Measurements from ENCODE around the gene SLAIN2.
"Not testable (repeated sequence)": the region's sequence is repeated elsewhere in the genome, so short reads cannot be mapped to it uniquely, and the experiment has no call there.

SLAIN2 gene

DNA sequence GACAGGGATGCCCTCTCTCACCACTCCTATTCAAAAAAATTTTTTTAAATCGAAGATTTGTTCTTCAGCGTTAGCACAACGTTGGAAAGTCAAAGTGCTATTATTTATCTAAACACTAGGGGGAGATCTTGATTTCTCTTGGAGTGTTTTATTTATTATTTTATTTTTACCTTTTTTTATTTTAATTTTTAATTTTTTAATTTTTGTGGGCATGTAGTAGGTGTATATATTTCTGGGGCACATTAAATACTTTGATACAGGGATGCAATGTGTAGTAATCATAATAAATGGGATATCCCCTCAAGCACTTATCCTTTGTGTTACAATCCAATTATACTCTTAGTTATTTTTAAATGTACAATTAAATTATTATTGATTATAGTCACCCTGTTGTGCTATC lies 104.4 kb downstream of the SLAIN2 start:
- DNase-seq (ENCODE audit: low read depth): no peak

DNA sequence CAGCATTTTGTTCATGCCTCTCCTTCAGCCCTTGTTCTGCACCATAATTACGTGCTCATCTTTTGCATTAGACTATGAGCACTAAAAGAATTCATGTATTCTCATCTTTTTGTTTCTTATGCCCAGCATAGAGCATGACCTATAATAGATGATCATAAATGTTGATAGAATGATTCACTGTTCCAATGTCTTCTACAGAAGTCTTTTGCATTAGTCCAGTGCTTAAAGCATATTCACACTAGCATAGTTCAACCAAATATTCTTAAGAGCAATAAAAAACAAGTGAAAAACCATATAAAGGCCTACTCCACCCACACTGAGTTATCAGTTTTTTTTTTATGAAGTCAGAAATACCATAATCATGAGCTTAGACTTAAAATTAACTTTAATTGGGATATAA lies 105.3 kb downstream of the SLAIN2 start:
- DNase-seq (ENCODE audit: low read depth): no peak

DNA sequence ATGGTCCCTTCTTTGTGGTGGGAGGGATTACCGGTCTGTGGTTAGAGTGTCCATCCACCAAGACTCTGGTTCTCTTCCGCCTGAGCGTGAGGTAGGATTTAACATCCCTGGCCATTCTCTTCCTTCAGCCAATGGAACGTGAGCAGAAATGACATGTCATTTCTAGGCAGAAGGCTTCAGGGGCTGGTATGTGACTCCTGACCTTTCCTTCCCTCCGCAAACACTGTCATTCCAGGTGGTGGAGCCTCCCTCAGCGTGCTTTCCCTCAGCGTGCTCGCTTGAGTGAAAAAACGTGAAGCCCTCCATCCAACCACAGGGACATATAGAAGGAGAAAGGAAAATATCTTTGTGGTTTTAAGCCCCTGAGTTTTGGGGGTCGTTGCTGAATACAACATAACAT lies 107.8 kb downstream of the SLAIN2 start:
- no peak for DNase-seq (ENCODE audit: low read depth)

DNA sequence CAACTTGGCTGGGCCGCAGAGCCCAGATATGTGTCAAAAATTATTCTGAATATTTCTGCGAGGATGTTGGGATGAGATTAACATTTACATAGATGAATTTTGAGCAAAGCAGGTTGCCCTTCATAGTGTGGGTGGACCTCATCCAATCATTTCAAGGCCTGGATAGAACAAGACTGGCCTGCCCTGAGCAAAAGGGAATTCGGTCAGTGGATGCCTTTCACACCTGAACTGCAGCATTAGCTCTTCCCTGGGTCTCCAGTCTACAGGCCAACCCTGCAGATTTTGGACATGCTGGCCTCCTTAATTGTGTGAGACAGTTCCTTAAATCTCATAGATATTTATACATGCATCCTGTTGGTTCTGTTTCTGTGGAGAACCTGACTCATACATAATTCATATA lies 109.4 kb downstream of the SLAIN2 start:
- no peak for DNase-seq (ENCODE audit: low read depth)

DNA sequence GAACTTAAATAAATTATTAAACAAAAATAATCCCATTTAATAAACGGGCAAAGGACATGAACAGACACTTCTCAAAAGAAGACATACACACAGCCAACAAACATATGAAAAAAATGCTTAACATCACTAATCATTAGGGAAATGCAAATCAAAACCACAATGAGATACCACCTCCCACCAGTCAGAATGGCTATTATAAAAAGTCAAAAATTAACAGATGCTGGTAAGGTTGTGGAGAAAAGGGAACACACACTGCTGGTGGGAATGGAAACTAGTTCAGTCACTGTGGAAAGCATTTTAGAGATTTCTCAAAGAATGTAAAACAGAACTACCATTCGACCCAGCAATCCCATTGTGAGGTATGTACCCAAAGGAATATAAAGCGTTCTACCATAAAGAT lies 110.3 kb downstream of the SLAIN2 start:
- not testable (repeated sequence) for DNase-seq (ENCODE audit: low read depth)

DNA sequence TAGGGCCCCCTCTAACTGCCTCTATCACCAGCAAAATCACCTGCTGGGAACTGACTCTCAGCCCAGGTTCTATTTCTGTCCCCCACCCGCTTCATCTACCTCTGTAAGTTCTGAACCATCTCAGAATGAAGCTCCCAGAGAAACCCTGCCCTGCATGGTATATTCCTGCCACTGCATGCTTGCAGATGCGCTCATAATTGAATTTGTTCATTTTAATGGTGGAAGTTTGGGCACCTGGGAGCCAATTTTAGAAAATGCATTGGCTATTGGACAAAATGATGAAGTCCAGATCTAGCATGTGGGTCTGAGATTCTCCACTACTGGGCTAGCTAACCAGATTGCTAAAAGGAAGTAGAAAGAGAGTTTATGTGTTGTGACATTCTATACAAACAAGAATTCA lies 113.3 kb downstream of the SLAIN2 start:
- no peak for DNase-seq (ENCODE audit: low read depth)

DNA sequence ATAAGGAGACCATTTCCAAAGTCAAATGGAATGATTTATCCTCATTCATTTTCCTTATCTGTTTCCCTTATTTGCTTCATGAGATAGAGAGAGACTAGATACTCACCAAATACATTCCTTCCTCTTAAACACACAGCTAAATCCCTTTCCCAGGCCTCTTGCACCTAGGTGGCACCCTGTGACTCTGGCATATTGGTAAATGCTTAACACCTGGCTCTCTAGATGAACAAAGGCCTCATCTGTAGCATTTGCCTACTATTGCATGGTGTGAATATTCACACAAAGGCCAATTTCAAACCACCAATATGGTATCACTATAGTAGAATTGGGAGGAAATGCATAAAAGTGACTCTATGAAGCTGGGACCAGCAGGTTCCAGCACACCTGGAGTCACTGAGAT lies 119.7 kb downstream of the SLAIN2 start:
- no peak for DNase-seq (ENCODE audit: low read depth)

DNA sequence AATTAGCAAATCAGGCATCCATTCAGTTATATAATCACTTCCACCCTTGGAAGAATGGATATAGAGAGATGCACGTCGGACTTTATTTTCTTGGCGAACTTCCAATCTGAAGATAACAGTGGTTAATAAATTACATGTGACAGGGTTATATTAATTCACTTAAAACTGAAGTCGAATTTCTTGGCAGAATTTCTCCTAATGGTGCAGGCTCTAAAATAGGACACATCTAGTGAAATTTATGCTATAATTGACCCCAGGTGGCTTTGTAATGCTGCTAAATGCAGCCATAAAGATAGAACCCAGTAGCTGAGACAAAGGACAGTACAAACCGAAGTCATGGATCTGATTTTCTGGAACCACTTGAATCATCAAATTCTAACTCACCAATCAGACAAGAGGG lies 121.0 kb downstream of the SLAIN2 start:
- no peak for DNase-seq (ENCODE audit: low read depth)

DNA sequence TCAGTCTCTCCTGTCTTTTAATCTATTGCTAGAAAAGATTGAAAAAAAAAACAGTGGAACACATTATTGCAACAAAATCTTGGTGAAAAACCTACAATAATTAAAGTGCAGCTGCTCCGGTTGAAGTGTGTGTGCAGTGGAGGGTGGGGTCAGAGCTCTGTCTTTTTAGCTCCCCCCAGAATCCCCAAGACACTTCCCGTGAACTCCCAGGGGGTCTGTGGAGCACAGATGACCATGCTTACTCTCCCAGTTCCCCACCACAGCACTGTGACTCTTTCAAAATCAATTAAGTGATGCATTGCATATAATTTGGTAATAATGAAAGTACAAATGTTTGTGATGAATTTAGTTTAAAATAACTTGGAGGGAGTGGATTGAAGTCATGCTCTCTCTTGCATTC lies 126.1 kb downstream of the SLAIN2 start:
- DNase-seq (ENCODE audit: low read depth): no peak

DNA sequence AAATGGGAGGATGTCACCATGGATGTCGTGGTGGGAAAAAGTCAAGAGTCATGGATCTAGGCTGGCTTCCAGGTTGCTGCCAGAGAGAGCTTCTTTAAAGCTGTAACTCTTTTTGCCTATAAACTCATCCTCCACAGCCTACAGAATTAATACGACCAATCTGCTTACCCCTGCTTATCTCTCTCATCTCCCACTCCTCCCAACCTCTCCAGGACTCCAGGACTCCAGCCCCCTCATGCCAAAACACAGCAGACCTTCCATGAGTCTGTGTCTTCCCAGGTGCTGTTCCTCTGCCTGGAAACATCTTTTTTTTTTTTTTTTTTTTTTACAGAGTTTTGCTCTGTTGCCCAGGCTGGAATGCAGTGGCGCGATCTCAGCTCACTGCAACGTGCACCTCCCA lies 126.6 kb downstream of the SLAIN2 start:
- DNase-seq (ENCODE audit: low read depth): no peak

DNA sequence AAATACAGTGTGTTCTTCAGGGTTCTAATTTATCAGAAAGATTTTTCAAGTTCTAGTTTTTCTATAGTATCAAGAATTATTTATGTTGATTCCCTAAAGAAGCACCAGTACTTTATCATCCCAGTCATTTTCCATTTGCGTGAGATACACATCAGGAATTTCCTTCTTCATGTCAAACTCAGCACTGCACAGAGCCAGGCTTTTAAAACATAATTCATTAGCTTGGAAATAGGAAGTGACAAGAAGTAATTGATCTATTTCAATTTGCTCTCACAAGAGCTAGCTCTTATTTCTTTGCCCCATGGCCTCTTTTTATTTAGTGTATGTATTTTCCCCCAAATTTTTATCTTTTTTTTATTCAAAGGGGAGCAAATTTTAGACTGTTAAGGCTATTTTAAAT lies 128.8 kb downstream of the SLAIN2 start:
- DNase-seq (ENCODE audit: low read depth): no peak

DNA sequence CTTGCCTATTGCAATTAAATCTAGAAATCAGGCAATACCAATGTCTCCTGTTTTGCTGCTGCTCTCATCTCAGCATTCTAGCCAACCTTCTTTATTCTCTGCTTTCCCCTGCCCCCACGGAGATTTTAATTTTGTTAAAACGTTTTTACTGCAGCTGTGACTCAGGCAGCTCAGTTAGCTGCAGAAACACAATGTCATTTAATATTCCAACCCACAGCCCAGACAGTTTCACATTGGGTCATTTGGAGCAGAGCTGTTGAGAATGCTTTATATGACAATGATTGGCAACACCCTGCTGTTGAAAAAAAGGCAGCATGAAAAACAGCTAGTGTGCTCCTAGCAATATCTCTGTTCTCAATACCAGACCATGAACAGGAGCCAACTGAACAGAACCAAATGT lies 129.2 kb downstream of the SLAIN2 start:
- no peak for DNase-seq (ENCODE audit: low read depth)

DNA sequence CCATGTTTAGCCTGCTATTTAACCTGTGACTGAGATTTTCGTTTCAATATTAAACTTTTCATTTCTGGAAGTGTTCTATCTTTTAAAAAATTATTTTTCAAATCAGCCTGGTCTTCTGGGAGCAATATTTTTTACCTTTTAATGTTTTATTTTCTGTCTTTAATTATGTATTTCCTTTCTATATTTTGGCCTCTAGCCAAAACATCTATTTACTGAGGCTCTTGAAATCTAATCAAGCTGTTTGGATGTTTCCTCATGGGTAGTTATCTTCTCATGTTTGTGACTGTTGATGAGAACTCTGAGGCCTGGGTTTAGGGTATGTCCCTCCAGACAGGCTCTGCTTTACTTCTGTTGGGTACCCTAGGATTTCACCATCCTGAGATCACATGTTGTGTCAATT lies 131.5 kb downstream of the SLAIN2 start:
- no peak for DNase-seq (ENCODE audit: low read depth)

DNA sequence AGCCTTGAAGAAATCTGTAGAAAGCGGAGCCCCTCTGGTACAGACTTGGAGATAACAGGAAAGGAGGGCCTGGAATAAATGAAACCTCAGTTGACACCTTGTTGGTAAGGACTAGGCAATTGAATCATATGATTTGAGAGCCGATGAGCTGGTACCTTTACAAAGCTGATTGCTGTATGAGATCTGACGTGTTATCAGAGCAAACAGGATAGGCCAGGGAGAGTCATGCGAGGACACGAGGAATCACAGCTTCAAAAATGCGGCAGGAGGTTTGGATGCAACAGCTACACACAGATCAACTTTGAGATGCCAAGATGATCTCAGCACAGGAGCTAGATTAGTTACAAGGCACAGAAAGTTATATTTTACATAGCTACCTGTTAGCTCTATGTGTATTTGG lies 134.4 kb downstream of the SLAIN2 start:
- DNase-seq (ENCODE audit: low read depth): no peak

Data from stimulated activated CD8-positive, alpha-beta memory T cell treated with anti-CD3 and anti-CD28 coated beads, Interleukin-12 subunit alpha, Interleukin-12 subunit beta, amount 100 ng/mL, for 4 hours (primary cell).